ENCODE data around the gene NUCKS1.

Gene NUCKS1

GRCh38 chr1:205700865-205701401 is 49.0 kb downstream of the NUCKS1 start:
- CTCF ChIA-PET: interaction anchor here (0.9 to 9.3 kb wide), 6 partner anchors 9 to 177 kb away, joined by 3 to 78 read pairs (median 4); no protein-coding TSS in a partner anchor
- POLR2A ChIA-PET: no interaction called here
- TF ChIP-seq, protein P1, sequence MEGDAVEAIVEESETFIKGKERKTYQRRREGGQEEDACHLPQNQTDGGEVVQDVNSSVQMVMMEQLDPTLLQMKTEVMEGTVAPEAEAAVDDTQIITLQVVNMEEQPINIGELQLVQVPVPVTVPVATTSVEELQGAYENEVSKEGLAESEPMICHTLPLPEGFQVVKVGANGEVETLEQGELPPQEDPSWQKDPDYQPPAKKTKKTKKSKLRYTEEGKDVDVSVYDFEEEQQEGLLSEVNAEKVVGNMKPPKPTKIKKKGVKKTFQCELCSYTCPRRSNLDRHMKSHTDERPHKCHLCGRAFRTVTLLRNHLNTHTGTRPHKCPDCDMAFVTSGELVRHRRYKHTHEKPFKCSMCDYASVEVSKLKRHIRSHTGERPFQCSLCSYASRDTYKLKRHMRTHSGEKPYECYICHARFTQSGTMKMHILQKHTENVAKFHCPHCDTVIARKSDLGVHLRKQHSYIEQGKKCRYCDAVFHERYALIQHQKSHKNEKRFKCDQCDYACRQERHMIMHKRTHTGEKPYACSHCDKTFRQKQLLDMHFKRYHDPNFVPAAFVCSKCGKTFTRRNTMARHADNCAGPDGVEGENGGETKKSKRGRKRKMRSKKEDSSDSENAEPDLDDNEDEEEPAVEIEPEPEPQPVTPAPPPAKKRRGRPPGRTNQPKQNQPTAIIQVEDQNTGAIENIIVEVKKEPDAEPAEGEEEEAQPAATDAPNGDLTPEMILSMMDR (IDR thresholded peaks at IDR 0.05; ENCODE audit: control extremely low read depth, extremely low read depth, low read depth, missing control alignments): no peak
- DNase-seq (ENCODE audit: extremely low spot score): no peak

- POLR2A ChIA-PET: no interaction called here
- TF ChIP-seq, protein P1 (IDR thresholded peaks at IDR 0.05; ENCODE audit: control extremely low read depth, extremely low read depth, low read depth, missing control alignments): no peak
- CTCF ChIA-PET: interaction anchor here (0.7 to 9.3 kb wide), 4 partner anchors 11 to 42 kb away, joined by 3 to 78 read pairs (median 4); no protein-coding TSS in a partner anchor
- no peak for DNase-seq (ENCODE audit: extremely low spot score)
These were observed 50.6 kb downstream of the NUCKS1 start for GRCh38 chr1:205699416-205699815.

DNA sequence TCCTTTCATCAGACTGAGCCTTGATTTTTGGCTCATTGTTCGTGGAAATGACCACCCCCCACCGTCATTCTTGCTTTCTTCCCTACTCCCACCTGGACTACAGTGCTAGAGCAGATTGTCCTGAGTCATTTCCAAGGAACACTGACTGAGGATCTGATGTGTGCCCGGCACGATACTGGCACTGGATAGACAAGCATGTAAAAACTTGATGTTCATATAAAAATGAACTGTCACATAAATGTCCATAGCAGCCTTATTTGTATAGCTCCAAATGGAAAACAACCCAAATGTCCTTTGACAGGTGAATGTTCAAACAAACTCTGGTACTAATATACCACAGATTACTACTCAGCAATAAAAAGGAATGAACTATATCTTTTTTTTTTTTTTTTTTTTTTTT is 51.1 kb downstream of the NUCKS1 start:
- POLR2A ChIA-PET: no interaction called here
- CTCF ChIA-PET: interaction anchor here (0.7 to 9.3 kb wide), 6 partner anchors 10 to 41 kb away, joined by 3 to 78 read pairs (median 6); no protein-coding TSS in a partner anchor
- TF ChIP-seq, protein P1 (IDR thresholded peaks at IDR 0.05; ENCODE audit: control extremely low read depth, extremely low read depth, low read depth, missing control alignments): no peak
- no peak for DNase-seq (ENCODE audit: extremely low spot score)

GRCh38 chr1:205693421-205693991 is 56.5 kb downstream of the NUCKS1 start:
- TF ChIP-seq, protein P1 (IDR thresholded peaks at IDR 0.05; ENCODE audit: control extremely low read depth, extremely low read depth, low read depth, missing control alignments): no peak
- POLR2A ChIA-PET: no interaction called here
- CTCF ChIA-PET: interaction anchor here (0.8 to 2.4 kb wide), 7 partner anchors 7 to 284 kb away, joined by 3 to 10 read pairs (median 4); no protein-coding TSS in a partner anchor
- DNase-seq (ENCODE audit: extremely low spot score): peak; percentile 31

GRCh38 chr1:205692423-205692822 is 57.6 kb downstream of the NUCKS1 start:
- ChIA-PET POLR2A (no interaction called here), CTCF (interaction anchor here (1.0 to 1.9 kb wide), 5 partner anchors 9 to 34 kb away, joined by 3 to 7 read pairs (median 4); no protein-coding TSS in a partner anchor)
- TF ChIP-seq, protein P1 (IDR thresholded peaks at IDR 0.05; ENCODE audit: control extremely low read depth, extremely low read depth, low read depth, missing control alignments): no peak
- no peak for DNase-seq (ENCODE audit: extremely low spot score)

DNA sequence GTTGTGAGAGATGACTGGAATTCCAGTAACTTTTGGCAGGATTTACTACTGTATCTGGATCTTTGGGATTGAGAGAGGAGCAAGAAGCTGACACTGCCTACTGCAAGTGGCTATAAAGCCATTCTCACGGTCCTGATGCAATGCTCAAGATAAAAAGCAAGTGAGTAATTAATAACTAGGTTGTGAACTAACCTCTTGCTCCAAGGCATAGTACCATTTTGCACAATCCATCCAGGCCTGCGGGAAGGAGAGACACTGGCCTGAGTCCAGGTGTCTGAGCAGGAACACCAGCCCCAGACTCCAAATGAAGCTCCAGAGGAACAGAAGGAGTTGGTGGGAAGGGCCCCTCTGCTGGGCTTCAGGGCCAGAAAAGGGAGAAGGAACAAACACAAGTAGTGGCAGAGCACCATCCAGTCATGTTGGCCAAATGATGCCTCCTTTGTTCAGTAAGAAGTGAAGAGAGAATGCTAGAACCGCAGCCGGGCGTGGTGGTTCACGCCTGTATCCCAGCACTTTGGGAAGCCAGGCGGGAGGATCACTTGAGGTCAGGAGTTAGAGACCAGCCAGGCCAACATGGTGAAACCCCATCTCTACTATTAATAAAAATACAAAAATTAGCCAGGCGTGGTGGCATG is 59.7 kb downstream of the NUCKS1 start:
- ChIA-PET CTCF (interaction anchor here (1.1 to 4.3 kb wide), 3 partner anchors 13 to 20 kb away, joined by 3 to 27 read pairs (median 11); no protein-coding TSS in a partner anchor), POLR2A (no interaction called here)
- no peak for DNase-seq (ENCODE audit: extremely low spot score)
- TF ChIP-seq, protein P1 (IDR thresholded peaks at IDR 0.05; ENCODE audit: control extremely low read depth, extremely low read depth, low read depth, missing control alignments): no peak

All from GM10248 (cell line).